ENCODE measurements around the gene SPTBN5.

Gene SPTBN5

DNA sequence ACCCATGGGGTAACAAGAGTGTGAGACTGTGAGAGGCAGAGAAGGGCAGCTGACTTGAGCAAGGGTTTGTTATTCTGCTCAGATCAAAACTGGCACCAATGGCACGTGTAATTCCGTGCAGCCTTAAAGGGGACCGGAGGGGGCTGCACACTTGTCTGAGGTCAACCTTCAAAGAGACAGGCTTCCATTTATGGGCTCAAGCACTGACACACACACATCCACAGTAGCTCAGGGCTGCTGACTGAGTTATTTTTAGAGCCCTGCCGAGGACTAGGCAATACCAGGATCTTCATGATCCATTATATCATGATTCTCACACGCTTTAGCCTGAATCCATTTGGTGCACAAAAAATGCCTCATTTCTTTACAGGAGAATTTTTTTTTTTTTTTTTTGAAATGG is 20.6 kb upstream of the SPTBN5 start:
- CTCF ChIA-PET, result interaction anchor here (0.5 to 0.7 kb wide), 2 partner anchors 42 to 65 kb away, joined by 4 read pairs; no protein-coding TSS in a partner anchor
- TF ChIP-seq CTCF (conservative IDR thresholded peaks at IDR 0.05; ENCODE audit: low read depth), result no peak
- POLR2A ChIA-PET (ENCODE audit: low non-redundant PET), result interaction anchor here (0.6 kb wide), 1 partner anchor 300 kb away, joined by 3 read pairs; no protein-coding TSS in a partner anchor

GRCh38 chr15:41913256-41913655 is 19.4 kb upstream of the SPTBN5 start:
- no peak for TF ChIP-seq CTCF (conservative IDR thresholded peaks at IDR 0.05; ENCODE audit: low read depth)
- no peak overlapping the region for H3K27ac ChIP-seq
- CTCF ChIA-PET, result no interaction called here
- POLR2A ChIA-PET (ENCODE audit: low non-redundant PET), result no interaction called here
- no peak for DNase-seq (ENCODE audit: low spot score)

More for the DNA sequence above, 20.6 kb upstream of the SPTBN5 start:
- H3K27ac ChIP-seq, result no peak overlapping the region
- DNase-seq (ENCODE audit: low spot score), result no peak

- POLR2A ChIA-PET (ENCODE audit: low non-redundant PET), result no interaction called here
- no peak for TF ChIP-seq CTCF (conservative IDR thresholded peaks at IDR 0.05; ENCODE audit: low read depth)
These were observed 18.0 kb upstream of the SPTBN5 start for GRCh38 chr15:41911691-41912345.

GRCh38 chr15:41908736-41909461 is 15.0 kb upstream of the SPTBN5 start:
- ChIA-PET CTCF (interaction anchor here (0.6 kb wide), 2 partner anchors 17 to 58 kb away, joined by 3 read pairs; no protein-coding TSS in a partner anchor), POLR2A (ENCODE audit: low non-redundant PET) (no interaction called here)
- TF ChIP-seq CTCF (conservative IDR thresholded peaks at IDR 0.05; ENCODE audit: low read depth), result no peak

More at GRCh38 chr15:41911691-41912345, 18.0 kb upstream of the SPTBN5 start:
- peak overlapping the region; percentile 23 for H3K27ac ChIP-seq
- CTCF ChIA-PET, result interaction anchor here (0.6 kb wide), 1 partner anchor 43 kb away, joined by 3 read pairs; no protein-coding TSS in a partner anchor
- no peak for DNase-seq (ENCODE audit: low spot score)

GRCh38 chr15:41907141-41907540 is 13.3 kb upstream of the SPTBN5 start:
- no peak for DNase-seq (ENCODE audit: low spot score)
- ChIA-PET POLR2A (ENCODE audit: low non-redundant PET) (no interaction called here), CTCF (interaction anchor here (0.6 to 3.5 kb wide), 3 partner anchors 8 to 1485 kb away, joined by 4 to 11 read pairs (median 6); no protein-coding TSS in a partner anchor)
- TF ChIP-seq CTCF (conservative IDR thresholded peaks at IDR 0.05; ENCODE audit: low read depth), result no peak
- peak overlapping the region; percentile 7 for H3K27ac ChIP-seq

More at GRCh38 chr15:41908736-41909461, 15.0 kb upstream of the SPTBN5 start:
- no peak for DNase-seq (ENCODE audit: low spot score)
- peak overlapping the region; percentile 13 for H3K27ac ChIP-seq

DNA sequence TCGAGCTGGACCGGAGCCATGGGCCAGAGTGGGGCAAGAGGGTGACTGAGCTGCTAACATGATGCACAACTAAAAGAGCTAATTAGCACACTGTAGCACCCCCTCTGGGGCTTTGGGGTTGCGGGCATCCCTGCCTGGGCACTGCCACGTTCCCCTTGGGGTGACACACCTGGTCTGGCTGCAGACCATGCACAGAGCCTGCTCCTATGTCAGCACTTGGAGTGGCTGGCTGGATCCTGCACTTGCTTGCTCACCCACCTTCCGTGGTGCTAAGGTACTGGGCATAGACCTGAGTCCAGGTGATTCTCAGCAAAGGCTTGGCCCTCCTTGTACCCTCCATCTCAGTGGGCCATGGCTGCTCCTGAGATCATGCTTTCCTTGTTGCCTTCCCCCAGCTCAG is 12.8 kb upstream of the SPTBN5 start:
- DNase-seq (ENCODE audit: low spot score), result no peak
- no peak for TF ChIP-seq CTCF (conservative IDR thresholded peaks at IDR 0.05; ENCODE audit: low read depth)
- POLR2A ChIA-PET (ENCODE audit: low non-redundant PET), result no interaction called here
- H3K27ac ChIP-seq, result peak overlapping the region; percentile 7
- CTCF ChIA-PET, result interaction anchor here (0.6 to 3.5 kb wide), 3 partner anchors 11 to 1485 kb away, joined by 4 to 11 read pairs (median 5); no protein-coding TSS in a partner anchor

All from RWPE1 (cell line).